Progenitor cell of endocrine pancreas (in vitro differentiated cells): ENCODE data around the gene ASCC3. TPM values are rescaled to one million over a fixed set of nuclear protein-coding genes. Genes with fewer than 3 reads are reported as not detected.

Source experiments
- DNase-seq: peaks from one replicate; pipeline ENCODE4 v3.0.0; 2021; ENCODE audit warnings: low spot score; ENCODE audit not compliant: unreplicated experiment
- H3K27ac Mint-ChIP-seq: 2 replicates; pipeline ENCODE4 v1.8.0; 2021; ENCODE audit warnings: mild to moderate bottlenecking, moderate library complexity, mixed read lengths
- H3K27me3 Mint-ChIP-seq: 2 replicates; pipeline ENCODE4 v1.8.0; 2021; ENCODE audit warnings: mixed read lengths
- H3K36me3 Mint-ChIP-seq: 2 replicates; pipeline ENCODE4 v1.8.0; 2022; ENCODE audit warnings: mixed read lengths; ENCODE audit not compliant: insufficient read depth
- H3K4me1 Mint-ChIP-seq: 2 replicates; pipeline ENCODE4 v1.8.0; 2021; ENCODE audit warnings: low read depth, mixed read lengths
- H3K4me3 Mint-ChIP-seq: 2 replicates; pipeline ENCODE4 v1.8.0; 2021; ENCODE audit warnings: low read depth, mild to moderate bottlenecking, moderate library complexity, mixed read lengths
- H3K9me3 Mint-ChIP-seq: 2 replicates; pipeline ENCODE4 v1.8.0; 2021; ENCODE audit warnings: low read depth, mixed read lengths
- total RNA-seq: library from RNA; stranded (reverse); gene quantifications from 2 replicates; pipeline ENCODE4 v1.2.1, GENCODE V29; 2021
- TF ChIP-seq, protein P1 (sequence below): fragments of 200-600 bp; sonication (generic); IDR thresholded peaks from one replicate; pipeline ENCODE4 v1.5.0; 2021; ENCODE audit warnings: antibody characterized with exemption, mild to moderate bottlenecking; ENCODE audit not compliant: unreplicated experiment

The ASCC3 gene
- total RNA-seq, 1 donor from 2014 or later = 36.6 TPM

DNA sequence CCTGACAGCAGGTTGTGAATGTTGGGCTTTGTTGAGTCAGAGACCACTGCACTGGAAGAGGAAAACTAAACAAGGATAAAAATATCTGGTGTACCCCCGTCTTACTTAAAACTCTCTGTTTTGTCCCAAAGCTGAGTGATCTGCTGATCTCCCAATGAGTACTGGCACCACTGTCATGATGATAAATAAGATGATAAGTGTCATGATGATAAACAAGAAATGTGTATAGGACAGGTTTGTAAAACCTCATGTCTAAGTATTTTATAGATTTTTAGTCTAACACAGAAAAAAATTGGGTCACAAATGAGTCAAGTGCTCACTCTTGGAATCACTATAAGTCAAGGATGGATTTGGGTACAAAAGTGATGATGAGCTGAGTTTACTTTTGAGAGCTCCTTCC, 407.9 kb downstream of the ASCC3 start:
- Mint-ChIP-seq H3K27ac (no peak overlapping the region), H3K9me3 (peaks cover 3% of the 10 kb centered on the region), H3K27me3 (peaks cover 57% of the 10 kb centered on the region), H3K4me3 (no peak overlapping the region), H3K4me1 (peaks cover 6% of the 10 kb centered on the region), H3K36me3 (no peaks in the 10 kb centered on the region)
- DNase-seq = no peak
- TF ChIP-seq, protein P1, sequence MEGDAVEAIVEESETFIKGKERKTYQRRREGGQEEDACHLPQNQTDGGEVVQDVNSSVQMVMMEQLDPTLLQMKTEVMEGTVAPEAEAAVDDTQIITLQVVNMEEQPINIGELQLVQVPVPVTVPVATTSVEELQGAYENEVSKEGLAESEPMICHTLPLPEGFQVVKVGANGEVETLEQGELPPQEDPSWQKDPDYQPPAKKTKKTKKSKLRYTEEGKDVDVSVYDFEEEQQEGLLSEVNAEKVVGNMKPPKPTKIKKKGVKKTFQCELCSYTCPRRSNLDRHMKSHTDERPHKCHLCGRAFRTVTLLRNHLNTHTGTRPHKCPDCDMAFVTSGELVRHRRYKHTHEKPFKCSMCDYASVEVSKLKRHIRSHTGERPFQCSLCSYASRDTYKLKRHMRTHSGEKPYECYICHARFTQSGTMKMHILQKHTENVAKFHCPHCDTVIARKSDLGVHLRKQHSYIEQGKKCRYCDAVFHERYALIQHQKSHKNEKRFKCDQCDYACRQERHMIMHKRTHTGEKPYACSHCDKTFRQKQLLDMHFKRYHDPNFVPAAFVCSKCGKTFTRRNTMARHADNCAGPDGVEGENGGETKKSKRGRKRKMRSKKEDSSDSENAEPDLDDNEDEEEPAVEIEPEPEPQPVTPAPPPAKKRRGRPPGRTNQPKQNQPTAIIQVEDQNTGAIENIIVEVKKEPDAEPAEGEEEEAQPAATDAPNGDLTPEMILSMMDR = no peak

DNA sequence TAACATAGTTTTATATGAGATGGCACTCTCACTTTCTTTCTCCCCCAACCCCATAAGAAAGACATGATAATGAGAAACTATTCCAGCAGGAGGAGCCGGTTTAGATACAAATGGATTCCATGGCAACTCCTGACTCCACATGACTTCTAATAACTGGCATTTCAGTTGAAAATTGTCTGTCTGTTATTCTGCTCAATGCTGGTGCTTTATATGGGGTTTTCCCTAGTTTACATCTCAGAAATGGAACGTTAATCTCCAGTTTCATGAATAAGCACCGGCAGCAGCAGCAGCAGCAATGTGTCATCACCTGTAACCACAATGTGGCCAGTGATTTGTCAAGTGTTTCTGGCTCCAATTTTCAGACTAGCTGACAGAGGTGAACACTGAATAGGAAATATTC, 408.5 kb downstream of the ASCC3 start:
- no peaks in the 10 kb centered on the region for H3K36me3 Mint-ChIP-seq
- DNase-seq = no peak

DNA sequence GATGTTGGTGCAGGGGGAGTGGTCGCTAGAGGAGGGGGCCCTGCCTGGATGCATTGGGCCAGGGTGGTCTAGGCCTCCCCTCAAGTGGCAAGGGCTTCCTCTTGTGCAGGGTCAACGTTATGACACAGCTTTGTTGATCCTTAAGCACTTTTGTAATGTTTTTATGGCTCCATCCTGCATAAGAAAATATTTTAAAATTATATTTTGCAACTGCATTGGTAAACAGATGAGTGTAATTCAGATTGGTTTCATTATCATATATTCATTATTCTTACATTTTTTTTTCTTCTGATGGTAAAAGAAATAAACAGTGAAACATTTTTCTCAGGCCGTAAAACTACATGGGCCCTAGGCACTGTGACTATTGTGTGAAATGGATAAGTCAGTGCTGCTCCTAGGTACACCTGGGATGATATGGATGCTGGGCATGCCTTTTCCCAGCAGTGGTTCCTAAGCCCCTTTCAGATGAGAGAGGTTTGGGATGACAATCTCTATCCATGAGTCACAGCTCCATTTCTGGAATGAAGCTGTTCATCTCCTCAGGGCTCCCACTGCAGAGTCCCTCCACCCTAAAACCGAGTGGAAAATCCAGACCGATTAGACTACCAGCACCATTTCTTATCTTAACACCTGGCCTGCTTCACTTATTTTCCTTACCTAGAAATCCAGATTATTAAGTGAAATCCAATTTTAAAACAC, 410.6 kb downstream of the ASCC3 start:
- H3K4me1 Mint-ChIP-seq = peaks cover 6% of the 10 kb centered on the region
- H3K27me3 Mint-ChIP-seq = peaks cover 78% of the 10 kb centered on the region
- H3K9me3 Mint-ChIP-seq = no peaks in the 10 kb centered on the region
- H3K36me3 Mint-ChIP-seq = no peaks in the 10 kb centered on the region
- no peak overlapping the region for H3K27ac Mint-ChIP-seq
- TF ChIP-seq, protein P1 = no peak
- DNase-seq = no peak
- H3K4me3 Mint-ChIP-seq = no peak overlapping the region

More for the DNA sequence above, 408.5 kb downstream of the ASCC3 start:
- no peak overlapping the region for H3K4me3 Mint-ChIP-seq
- TF ChIP-seq, protein P1 = no peak
- H3K9me3 Mint-ChIP-seq = peaks cover 3% of the 10 kb centered on the region
- peaks cover 6% of the 10 kb centered on the region for H3K4me1 Mint-ChIP-seq
- H3K27me3 Mint-ChIP-seq = peaks cover 62% of the 10 kb centered on the region
- no peak overlapping the region for H3K27ac Mint-ChIP-seq

DNA sequence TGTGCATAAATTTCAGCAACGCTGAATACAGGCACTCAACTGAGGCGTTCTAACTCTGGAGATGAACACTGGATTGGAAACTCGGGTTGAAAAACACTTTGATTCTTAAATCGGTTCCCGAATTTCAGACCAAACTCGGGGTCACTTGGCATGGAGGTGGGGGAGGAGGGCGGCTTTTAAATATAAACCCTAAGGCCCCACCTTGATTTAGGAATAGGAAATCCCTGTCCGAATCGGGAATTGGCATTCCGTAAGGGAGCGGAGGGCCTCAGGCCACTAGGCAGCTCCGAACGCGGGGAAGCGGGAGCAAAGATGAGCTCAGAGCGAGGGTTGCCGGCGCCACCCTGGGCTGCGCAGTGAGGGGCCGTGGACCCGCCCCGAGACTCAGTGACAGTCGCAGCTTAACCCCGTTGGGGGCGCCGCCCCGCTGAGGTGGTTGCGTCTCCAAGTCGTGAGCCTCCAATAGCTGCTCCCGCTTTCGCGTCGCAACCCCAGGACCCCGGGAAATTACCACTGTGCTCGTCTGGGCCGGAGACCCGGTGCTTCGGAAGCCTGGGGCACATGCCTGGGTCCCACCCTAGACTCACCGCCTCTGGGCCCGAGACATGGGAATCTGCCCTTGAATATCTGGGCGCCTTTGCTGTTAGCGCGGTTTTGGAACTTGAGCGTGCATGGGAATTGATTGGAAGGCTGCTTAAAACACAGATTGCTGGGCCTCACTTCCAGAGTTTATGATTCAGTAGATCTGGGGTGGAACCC, 411.8 kb downstream of the ASCC3 start:
- TF ChIP-seq, protein P1 = no peak
- DNase-seq = no peak
- Mint-ChIP-seq H3K27me3 (peaks cover 87% of the 10 kb centered on the region), H3K4me3 (no peak overlapping the region), H3K27ac (no peak overlapping the region), H3K36me3 (no peaks in the 10 kb centered on the region), H3K9me3 (no peaks in the 10 kb centered on the region), H3K4me1 (peaks cover 8% of the 10 kb centered on the region)

DNA sequence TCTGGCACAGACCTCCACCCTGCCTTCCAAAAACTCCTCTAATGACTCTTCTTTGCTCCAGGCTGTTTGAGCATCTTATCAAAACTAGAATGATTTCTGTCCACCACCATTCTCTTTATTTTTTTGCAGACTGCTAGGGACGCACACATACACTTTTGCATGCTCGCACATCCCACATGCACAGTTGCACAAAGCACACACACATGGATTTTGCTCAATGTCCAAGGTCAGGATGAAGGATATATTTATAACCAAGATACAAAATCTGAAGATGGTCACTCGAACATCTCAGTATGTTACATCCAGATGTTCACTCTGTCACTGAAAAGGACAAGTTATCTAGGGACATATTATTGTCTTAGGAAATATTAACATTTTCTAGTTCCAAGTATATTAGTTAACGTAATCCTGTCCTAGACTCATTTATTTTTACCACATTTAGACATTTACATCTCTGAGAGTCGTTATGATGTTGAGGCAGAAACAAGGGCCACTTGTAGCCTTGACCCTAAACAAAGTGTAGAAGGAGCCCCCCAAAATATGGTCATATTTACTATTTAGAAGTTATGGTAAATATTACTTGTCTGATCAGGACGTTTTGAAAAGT, 413.0 kb downstream of the ASCC3 start:
- no peak for DNase-seq
- Mint-ChIP-seq H3K36me3 (no peaks in the 10 kb centered on the region), H3K9me3 (no peaks in the 10 kb centered on the region), H3K4me1 (peaks cover 12% of the 10 kb centered on the region), H3K27ac (no peak overlapping the region), H3K4me3 (no peak overlapping the region), H3K27me3 (peaks cover 91% of the 10 kb centered on the region)
- TF ChIP-seq, protein P1 = no peak
